Keratinocyte (primary cell): Measurements from ENCODE around the gene CPAMD8. TPM values are rescaled to one million over a fixed set of nuclear protein-coding genes. Genes with fewer than 3 reads are reported as not detected.
"Not testable (repeated sequence)": the region's sequence is repeated elsewhere in the genome, so short reads cannot be mapped to it uniquely, and the experiment has no call there.

Source experiments
- DNase-seq: peaks from one replicate; pipeline ENCODE4 v3.0.0-alpha.2; 2011; ENCODE audit warnings: low read depth, missing footprints, low spot score
- FAIRE-seq: peaks from 2 replicates; lab custom pipeline; 2011; peaks lifted over from hg19 to GRCh38; lab: Jason Lieb, UNC
- H2AFZ ChIP-seq: 2 replicates; pipeline ENCODE4 v1.6.0; 2012; ENCODE audit warnings: low read length, control low read depth, inconsistent platforms; ENCODE audit not compliant: control insufficient read depth
- H3K27ac ChIP-seq: 2 replicates; pipeline ENCODE4 v1.5.1; 2011; ENCODE audit warnings: low read length; ENCODE audit not compliant: control insufficient read depth, insufficient read depth
- H3K27me3 ChIP-seq: 3 replicates; pipeline ENCODE4 v1.6.0; 2011; ENCODE audit warnings: low read length; ENCODE audit not compliant: control insufficient read depth, insufficient read depth; ENCODE audit errors: extremely low read depth
- H3K36me3 ChIP-seq, 2 experiments: 2 replicates in 1 of 2; 3 replicates in 1 of 2; pipeline ENCODE4 v1.5.1; 2011; ENCODE audit warnings: low read length in 2 of 2, mild to moderate bottlenecking in 1 of 2; ENCODE audit not compliant: control insufficient read depth in 2 of 2, insufficient read depth in 2 of 2; ENCODE audit errors: extremely low read depth in 1 of 2
- H3K4me1 ChIP-seq: 3 replicates; pipeline ENCODE4 v1.5.1; 2011; ENCODE audit warnings: low read length; ENCODE audit not compliant: control insufficient read depth, insufficient read depth; ENCODE audit errors: extremely low read depth
- H3K4me2 ChIP-seq: 3 replicates; pipeline ENCODE4 v1.6.0; 2011; ENCODE audit warnings: low read depth, low read length; ENCODE audit not compliant: control insufficient read depth, insufficient read depth; ENCODE audit errors: extremely low read depth
- H3K4me3 ChIP-seq, 3 experiments: fragments of 200-600 bp in 1 of 3; sonication (generic) in 1 of 3; 2 replicates in 2 of 3; 3 replicates in 1 of 3; pipeline ENCODE4 v1.5.1; 2011 to 2016; ENCODE audit warnings: low read length in 3 of 3, mild to moderate bottlenecking in 3 of 3, control low read depth in 2 of 3, inconsistent platforms in 1 of 3, low read depth in 1 of 3, mixed read lengths in 1 of 3, mixed run types in 1 of 3, moderate library complexity in 1 of 3; ENCODE audit not compliant: control insufficient read depth in 2 of 3, insufficient read depth in 2 of 3; ENCODE audit errors: extremely low read depth in 1 of 3
- H3K79me2 ChIP-seq: 2 replicates; pipeline ENCODE4 v1.6.0; 2012; ENCODE audit warnings: low read length; ENCODE audit not compliant: control insufficient read depth, insufficient read depth
- H3K9ac ChIP-seq: 3 replicates; pipeline ENCODE4 v1.6.0; 2011; ENCODE audit warnings: low read length; ENCODE audit not compliant: control insufficient read depth, insufficient read depth; ENCODE audit errors: extremely low read depth
- H3K9me1 ChIP-seq: 3 replicates; pipeline ENCODE4 v1.6.0; 2011; ENCODE audit warnings: low read length; ENCODE audit not compliant: control insufficient read depth, insufficient read depth; ENCODE audit errors: extremely low read depth
- H3K9me3 ChIP-seq: 2 replicates; pipeline ENCODE4 v1.5.1; 2012; ENCODE audit warnings: low read depth, low read length; ENCODE audit not compliant: control insufficient read depth
- H4K20me1 ChIP-seq: 3 replicates; pipeline ENCODE4 v1.6.0; 2011; ENCODE audit warnings: low read length; ENCODE audit not compliant: control insufficient read depth, insufficient read depth; ENCODE audit errors: extremely low read depth
- EZH2 ChIP-seq: IDR thresholded peaks from one replicate; pipeline ENCODE4 v1.6.1; 2012; ENCODE audit warnings: inconsistent platforms, mild to moderate bottlenecking, low read length, moderate library complexity
- dilution Hi-C: fragments of 300-500 bp; cut with MboI; formaldehyde crosslinking; loops from one replicate; pipeline ENCODE4 v1.7.0; 2020; ENCODE audit warnings: low sequenced_read_pairs; ENCODE audit not compliant: extremely low pct_ligation_motif_present
- polyA plus RNA-seq, 5 experiments: library from polyadenylated mRNA; depleted of rRNA in 3 of 5; stranded (reverse) in 3 of 5; stranded (forward) in 1 of 5; unstranded in 1 of 5; fragments of >200 nt; gene quantifications; 1 replicate in 1 of 5; 2 replicates in 3 of 5; 3 replicates in 1 of 5; pipeline versions ENCODE4 v1.2.1 to v1.2.3, GENCODE V29; 2011 to 2012; ENCODE audit warnings: missing spikeins in 2 of 5, low read depth in 1 of 5, low replicate concordance in 1 of 5
- TF ChIP-seq, protein P1 (sequence below), 3 experiments: IDR thresholded peaks in 1 of 3; conservative IDR thresholded peaks in 1 of 3; optimal IDR thresholded peaks in 1 of 3; 2 replicates in 2 of 3; 3 replicates in 1 of 3; pipeline versions ENCODE3 to v1.5.1; 2011; ENCODE audit warnings: low read length in 3 of 3, mild to moderate bottlenecking in 3 of 3, moderate library complexity in 2 of 3, control low read depth in 1 of 3, inconsistent platforms in 1 of 3; ENCODE audit not compliant: insufficient read depth in 2 of 3; ENCODE audit errors: extremely low read depth in 1 of 3

Gene CPAMD8
- polyA plus RNA-seq, 1 donor (not counting 4 experiments of a cell fraction or from before 2014, with no cell fraction given) = 0.38 TPM

DNA sequence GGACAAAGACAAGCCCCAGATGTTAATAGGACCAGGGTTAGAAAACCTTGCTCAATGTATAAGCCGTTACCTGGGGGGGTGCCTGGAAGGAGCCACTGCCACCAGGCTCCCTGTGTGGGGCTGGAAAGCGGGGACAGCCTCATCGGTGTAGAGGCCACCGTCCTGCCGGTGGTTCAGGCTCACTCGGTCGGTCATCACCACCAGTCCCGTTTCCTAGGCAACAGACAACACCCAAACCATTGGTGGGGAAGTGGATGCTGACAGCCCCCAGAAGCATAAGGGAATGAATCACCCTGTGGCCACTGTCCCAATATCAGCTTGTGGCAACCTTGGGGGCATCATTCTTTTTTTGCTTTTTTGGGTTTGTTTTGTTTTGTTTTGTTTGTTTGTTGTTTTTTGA is 55.8 kb downstream of the CPAMD8 start:
- Histone ChIP-seq H3K27ac (no peak overlapping the region), H3K4me1 (no peaks in the 10 kb centered on the region), H3K36me3 (no peaks in the 10 kb centered on the region), H3K4me3 (no peak overlapping the region), H3K79me2 (no peaks in the 10 kb centered on the region), H3K9me3 (peaks cover 4% of the 10 kb centered on the region), H3K27me3 (no peaks in the 10 kb centered on the region), H4K20me1 (no peaks in the 10 kb centered on the region), H2AFZ (no peak overlapping the region), H3K9me1 (no peaks in the 10 kb centered on the region), H3K9ac (no peak overlapping the region), H3K4me2 (no peak overlapping the region)
- dilution Hi-C loops = no loop called here
- FAIRE-seq (no peak), DNase-seq (no peak)
- no peak for TF ChIP-seq EZH2
- TF ChIP-seq, protein P1, sequence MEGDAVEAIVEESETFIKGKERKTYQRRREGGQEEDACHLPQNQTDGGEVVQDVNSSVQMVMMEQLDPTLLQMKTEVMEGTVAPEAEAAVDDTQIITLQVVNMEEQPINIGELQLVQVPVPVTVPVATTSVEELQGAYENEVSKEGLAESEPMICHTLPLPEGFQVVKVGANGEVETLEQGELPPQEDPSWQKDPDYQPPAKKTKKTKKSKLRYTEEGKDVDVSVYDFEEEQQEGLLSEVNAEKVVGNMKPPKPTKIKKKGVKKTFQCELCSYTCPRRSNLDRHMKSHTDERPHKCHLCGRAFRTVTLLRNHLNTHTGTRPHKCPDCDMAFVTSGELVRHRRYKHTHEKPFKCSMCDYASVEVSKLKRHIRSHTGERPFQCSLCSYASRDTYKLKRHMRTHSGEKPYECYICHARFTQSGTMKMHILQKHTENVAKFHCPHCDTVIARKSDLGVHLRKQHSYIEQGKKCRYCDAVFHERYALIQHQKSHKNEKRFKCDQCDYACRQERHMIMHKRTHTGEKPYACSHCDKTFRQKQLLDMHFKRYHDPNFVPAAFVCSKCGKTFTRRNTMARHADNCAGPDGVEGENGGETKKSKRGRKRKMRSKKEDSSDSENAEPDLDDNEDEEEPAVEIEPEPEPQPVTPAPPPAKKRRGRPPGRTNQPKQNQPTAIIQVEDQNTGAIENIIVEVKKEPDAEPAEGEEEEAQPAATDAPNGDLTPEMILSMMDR (optimal IDR thresholded peaks at IDR 0.05 in 1 of 3, IDR thresholded peaks at IDR 0.05 in 1 of 3, conservative IDR thresholded peaks at IDR 0.05 in 1 of 3; ENCODE audit: extremely low read depth in 1 of 3, insufficient read depth in 2 of 3, low read length in 3 of 3) = no peak

DNA sequence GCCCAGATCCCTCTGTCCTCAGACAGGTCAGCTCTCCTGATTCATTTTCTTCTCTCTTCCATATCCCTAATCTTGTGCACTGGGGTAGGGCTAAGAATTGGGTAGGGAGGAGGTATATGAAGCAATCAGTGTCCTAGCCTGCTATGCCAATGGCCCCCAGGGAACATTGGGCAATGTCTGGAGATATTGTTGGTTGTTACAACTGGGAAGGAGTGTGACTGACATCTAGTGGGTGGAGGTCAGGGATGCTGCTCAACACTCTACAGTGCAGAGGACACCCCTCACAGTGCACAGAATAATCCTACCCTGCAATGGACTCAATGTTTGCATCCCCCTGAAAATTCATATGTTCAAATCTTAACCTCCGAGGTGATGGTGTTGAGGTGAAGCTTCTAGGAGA is 57.5 kb downstream of the CPAMD8 start:
- FAIRE-seq (no peak), DNase-seq (no peak)
- H4K20me1 ChIP-seq = no peaks in the 10 kb centered on the region
- peaks cover 4% of the 10 kb centered on the region for H3K9me3 ChIP-seq
- H3K27ac ChIP-seq = no peak overlapping the region
- H3K27me3 ChIP-seq = no peaks in the 10 kb centered on the region
- H3K4me3 ChIP-seq = no peak overlapping the region
- H3K9me1 ChIP-seq = no peaks in the 10 kb centered on the region
- H3K79me2 ChIP-seq = no peaks in the 10 kb centered on the region
- no peak overlapping the region for H2AFZ ChIP-seq
- no peaks in the 10 kb centered on the region for H3K4me1 ChIP-seq
- TF ChIP-seq, protein P1 (optimal IDR thresholded peaks at IDR 0.05 in 1 of 3, IDR thresholded peaks at IDR 0.05 in 1 of 3, conservative IDR thresholded peaks at IDR 0.05 in 1 of 3; ENCODE audit: extremely low read depth in 1 of 3, insufficient read depth in 2 of 3, low read length in 3 of 3) = peak; percentile 19 to 83 (median 81)
- no peak for TF ChIP-seq EZH2
- no peaks in the 10 kb centered on the region for H3K36me3 ChIP-seq
- H3K4me2 ChIP-seq = no peak overlapping the region
- no peak overlapping the region for H3K9ac ChIP-seq
- dilution Hi-C loops = no loop called here

DNA sequence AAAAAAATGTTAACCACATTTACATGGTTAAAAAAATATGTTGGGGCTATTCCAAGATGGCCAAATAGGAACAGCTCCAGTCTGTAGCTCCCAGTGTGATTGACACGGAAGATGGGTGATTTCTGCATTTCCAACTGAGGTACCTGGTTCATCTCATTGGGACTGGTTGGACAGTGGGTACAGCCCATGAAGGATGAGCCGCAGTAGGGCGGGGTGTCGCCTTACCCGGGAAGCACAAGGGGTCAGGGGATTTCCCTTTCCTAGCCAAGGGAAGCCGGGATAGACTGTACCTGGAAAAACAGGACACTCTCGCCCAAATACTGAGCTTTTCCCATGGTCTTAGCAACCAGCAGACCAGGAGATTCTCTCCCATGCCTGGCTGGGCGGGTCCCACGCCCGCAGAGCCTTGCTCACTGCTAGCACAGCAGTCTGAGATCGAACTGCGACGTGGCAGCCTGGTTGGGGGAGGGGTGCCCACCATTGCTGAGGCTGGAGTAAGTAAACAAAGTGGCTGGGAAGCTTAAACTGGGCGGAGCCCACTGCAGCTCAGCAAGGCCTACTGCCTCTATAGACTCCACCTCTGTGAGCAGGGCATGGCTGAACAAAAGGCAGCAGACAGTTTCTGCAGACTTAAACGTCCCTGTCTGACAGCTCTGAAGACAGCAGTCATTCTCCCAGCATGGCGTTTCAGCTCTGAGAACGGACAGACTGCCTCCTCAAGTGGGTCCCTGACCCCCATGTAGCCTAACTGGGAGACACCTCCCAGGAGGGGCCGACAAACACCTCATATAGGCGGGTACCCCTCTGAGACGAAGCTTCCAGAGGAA is 65.4 kb downstream of the CPAMD8 start:
- H3K79me2 ChIP-seq, H2AFZ ChIP-seq, H3K36me3 ChIP-seq, H3K9ac ChIP-seq, H3K4me3 ChIP-seq, H3K4me2 ChIP-seq, FAIRE-seq, H3K4me1 ChIP-seq, H3K9me1 ChIP-seq, DNase-seq, H3K9me3 ChIP-seq, H4K20me1 ChIP-seq, H3K27ac ChIP-seq, dilution Hi-C loops: not testable (repeated sequence)
- H3K27me3 ChIP-seq = peaks cover 10% of the 10 kb centered on the region

DNA sequence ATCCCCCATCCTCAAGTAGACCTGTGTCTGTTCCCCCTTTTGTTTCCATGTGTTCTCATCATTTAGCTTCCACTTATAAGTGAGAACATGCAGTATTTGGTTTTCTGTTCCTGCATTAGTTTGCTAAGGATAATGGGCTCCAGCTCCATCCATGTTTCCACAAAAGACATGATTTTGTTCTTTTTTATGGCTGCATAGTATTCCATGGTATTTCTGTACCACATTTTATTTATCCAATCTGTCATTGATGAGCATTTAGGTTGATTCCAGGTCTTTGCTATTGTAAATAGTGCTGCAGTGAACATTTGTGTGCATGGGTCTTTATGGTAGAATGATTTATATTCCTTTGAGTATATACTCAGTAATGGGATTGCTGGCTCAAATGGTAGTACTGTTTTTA is 68.3 kb downstream of the CPAMD8 start:
- dilution Hi-C loops = not testable (repeated sequence)

More for the DNA sequence above, 68.3 kb downstream of the CPAMD8 start:
- not testable (repeated sequence) for H3K9ac ChIP-seq, H3K4me2 ChIP-seq, H3K79me2 ChIP-seq, H3K4me1 ChIP-seq, H3K27ac ChIP-seq, H3K9me3 ChIP-seq, DNase-seq, H2AFZ ChIP-seq, H3K36me3 ChIP-seq, FAIRE-seq, H4K20me1 ChIP-seq, H3K9me1 ChIP-seq, H3K4me3 ChIP-seq
- H3K27me3 ChIP-seq = peaks cover 10% of the 10 kb centered on the region
